Measurements from ENCODE around the gene NTSR1. TPM values are rescaled to one million over a fixed set of nuclear protein-coding genes. Genes with fewer than 3 reads are reported as not detected.

Gene NTSR1
- total RNA-seq, 1 donor from 2014 or later, result not detected

GRCh38 chr20:62734326-62734725 is 25.7 kb downstream of the NTSR1 start:
- Mint-ChIP-seq H3K4me1 (peaks cover 22% of the 10 kb centered on the region), H3K27me3 (peaks cover 11% of the 10 kb centered on the region), H3K27ac (no peak overlapping the region), H3K9me3 (no peaks in the 10 kb centered on the region), H3K36me3 (ENCODE audit: low read depth) (no peaks in the 10 kb centered on the region), H3K4me3 (no peak overlapping the region)
- ChIA-PET CTCF (no interaction called here), POLR2A (no interaction called here)
- DNase-seq, result no peak
- ATAC-seq (ENCODE audit: low read depth), result no peak
- TF ChIP-seq CTCF (IDR thresholded peaks at IDR 0.05), result no peak
- intact Hi-C loops (cut with micrococcal nuclease), result loop anchor here (10.0 kb wide), 1 partner anchor 60 kb away; no protein-coding TSS in a partner anchor

GRCh38 chr20:62734881-62735280 is 26.2 kb downstream of the NTSR1 start:
- Mint-ChIP-seq H3K27ac (no peak overlapping the region), H3K9me3 (no peaks in the 10 kb centered on the region), H3K27me3 (peaks cover 10% of the 10 kb centered on the region), H3K4me3 (no peak overlapping the region), H3K36me3 (ENCODE audit: low read depth) (no peaks in the 10 kb centered on the region), H3K4me1 (peaks cover 28% of the 10 kb centered on the region)
- ChIA-PET POLR2A (no interaction called here), CTCF (no interaction called here)
- no peak for TF ChIP-seq CTCF (IDR thresholded peaks at IDR 0.05)
- intact Hi-C loops (cut with micrococcal nuclease), result loop anchor here (10.0 kb wide), 1 partner anchor 60 kb away; no protein-coding TSS in a partner anchor
- no peak for ATAC-seq (ENCODE audit: low read depth)
- DNase-seq, result no peak

DNA sequence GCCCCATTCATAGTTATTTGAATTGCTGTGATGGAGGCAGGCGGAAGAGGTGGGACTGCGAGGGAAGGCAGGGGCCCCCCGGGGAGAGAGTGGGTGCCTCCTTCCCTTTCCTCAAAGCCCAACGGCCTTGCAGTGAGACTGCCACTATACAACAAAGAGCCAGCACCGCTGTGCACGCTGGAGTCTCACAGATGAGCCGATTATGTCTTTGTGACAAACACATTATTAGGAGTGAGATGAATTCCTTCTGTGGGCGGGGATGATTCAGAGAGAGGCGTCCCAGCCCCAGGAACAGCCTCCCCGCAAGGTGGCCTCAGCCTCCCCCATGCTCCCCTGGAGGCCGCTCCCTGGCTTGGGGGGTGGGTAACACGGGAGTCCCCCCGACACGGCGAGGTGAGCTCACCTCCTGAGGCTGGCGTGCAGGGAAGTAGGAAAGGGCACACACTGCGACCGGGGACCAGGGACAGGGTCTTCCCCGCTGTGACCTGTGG is 26.7 kb downstream of the NTSR1 start:
- no peaks in the 10 kb centered on the region for H3K36me3 Mint-ChIP-seq (ENCODE audit: low read depth)
- no peak for ATAC-seq (ENCODE audit: low read depth)
- H3K27ac Mint-ChIP-seq, result no peak overlapping the region
- TF ChIP-seq CTCF (IDR thresholded peaks at IDR 0.05), result no peak
- intact Hi-C loops (cut with micrococcal nuclease), result loop anchor here (10.0 kb wide), 1 partner anchor 61 kb away; no protein-coding TSS in a partner anchor
- H3K4me1 Mint-ChIP-seq, result peaks cover 33% of the 10 kb centered on the region
- H3K9me3 Mint-ChIP-seq, result no peaks in the 10 kb centered on the region
- H3K27me3 Mint-ChIP-seq, result peaks cover 6% of the 10 kb centered on the region
- H3K4me3 Mint-ChIP-seq, result no peak overlapping the region
- ChIA-PET CTCF (no interaction called here), POLR2A (no interaction called here)
- DNase-seq, result no peak

GRCh38 chr20:62736026-62736406 is 27.4 kb downstream of the NTSR1 start:
- peaks cover 37% of the 10 kb centered on the region for H3K4me1 Mint-ChIP-seq
- DNase-seq, result no peak
- POLR2A ChIA-PET, result no interaction called here

More at GRCh38 chr20:62736026-62736406, 27.4 kb downstream of the NTSR1 start:
- Mint-ChIP-seq H3K27me3 (peaks cover 3% of the 10 kb centered on the region), H3K27ac (no peak overlapping the region), H3K36me3 (ENCODE audit: low read depth) (no peaks in the 10 kb centered on the region), H3K4me3 (no peak overlapping the region), H3K9me3 (no peaks in the 10 kb centered on the region)
- no peak for ATAC-seq (ENCODE audit: low read depth)
- TF ChIP-seq CTCF (IDR thresholded peaks at IDR 0.05), result no peak
- intact Hi-C loops (cut with micrococcal nuclease), result loop anchor here (1.0 to 10.0 kb wide), 2 partner anchors 61 to 434 kb away; partner anchors contain the start of gene ADRM1
- CTCF ChIA-PET, result no interaction called here
